ENCODE measurements around the gene SLC9A9. TPM values are rescaled to one million over a fixed set of nuclear protein-coding genes. Genes with fewer than 3 reads are reported as not detected.

Gene SLC9A9
- total and polyA plus RNA-seq, 9 of the 15 experiments (the other 6 are each of a cell fraction or from before 2014, with no cell fraction given), result 0.03 to 0.13 TPM; not detected in 7

DNA sequence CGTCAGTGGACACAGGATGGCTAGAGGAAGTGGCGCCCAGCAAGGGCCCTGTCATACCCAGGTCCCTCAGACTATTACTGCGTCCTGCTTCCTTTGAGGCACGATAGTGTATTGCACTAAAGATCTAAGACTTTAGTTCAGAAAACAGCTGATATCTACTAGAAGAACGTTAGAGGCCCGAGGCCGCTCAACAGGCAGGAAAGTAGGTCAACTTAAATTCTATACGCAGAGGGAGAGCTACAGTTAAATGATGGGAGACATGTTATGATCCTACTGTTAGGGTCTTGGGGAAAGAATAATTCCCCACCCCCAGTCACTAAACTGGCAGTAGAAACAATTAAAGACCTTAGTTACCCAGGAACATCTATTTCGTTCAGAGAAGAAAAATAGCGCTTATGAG lies 410.9 kb downstream of the SLC9A9 start:
- Histone ChIP-seq H3K4me3 (no peak overlapping the region), H3K27ac (ENCODE audit: extremely low read depth, low read depth, low read length) (no peak overlapping the region), H3K36me3 (ENCODE audit: control insufficient read depth, insufficient read depth, low read length) (no peaks in the 10 kb centered on the region), H3K4me2 (ENCODE audit: insufficient read depth, low read length) (no peak overlapping the region), H3K9ac (ENCODE audit: insufficient read depth in 1 of 2, low read depth in 2 of 2, low read length in 2 of 2) (no peak overlapping the region), H3K79me2 (ENCODE audit: control insufficient read depth, insufficient read depth, low read length) (no peaks in the 10 kb centered on the region), H2AFZ (ENCODE audit: low read depth, low read length) (no peak overlapping the region), H3K4me1 (replicated peaks in 1 of 2; ENCODE audit: control insufficient read depth in 2 of 2, insufficient read depth in 2 of 2, low read length in 2 of 2) (no peaks in the 10 kb centered on the region; a peak in 1 of 5 replicates), H4K20me1 (replicated peaks; ENCODE audit: control insufficient read depth, insufficient read depth, low read length) (no peaks in the 10 kb centered on the region), H3K9me3 (replicated peaks; ENCODE audit: control insufficient read depth, insufficient read depth, low read depth, low read length) (no peaks in the 10 kb centered on the region), H3K9me1 (ENCODE audit: control insufficient read depth, insufficient read depth, low read length) (no peaks in the 10 kb centered on the region), H3K27me3 (ENCODE audit: control insufficient read depth in 2 of 2, insufficient read depth in 2 of 2, low read length in 2 of 2) (peaks cover 0 to 6% of the 10 kb centered on the region in 2 experiments; a peak in 1 of 5 replicates)
- CTCF ChIA-PET (ENCODE audit: low intra/inter-chr PET ratio), result no interaction called here
- in situ Hi-C loops (cut with MboI), result no loop called here
- 23% methylated on average over 10 of the region's 10 CpGs for whole genome bisulfite sequencing (ENCODE audit: insufficient coverage, low coverage, missing lambda C conversion rate)
- no peak for DNase-seq (ENCODE audit: extremely low read depth in 1 of 4, low spot score in 3 of 4)
- no peak for ATAC-seq
- POLR2A ChIA-PET, result interaction anchor here (1.0 kb wide), 1 partner anchor 207 kb away, joined by 4 read pairs; no protein-coding TSS in a partner anchor
- FAIRE-seq, result no peak
- no TSS peak for BruUV-seq (replicated peaks)
- intact Hi-C loops (cut with micrococcal nuclease), result no loop called here
- TF ChIP-seq ZNF408 (CRISPR knock-in tag; IDR thresholded peaks at IDR 0.05; ENCODE audit: low read depth) (no peak), CBFA2T3 (IDR thresholded peaks at IDR 0.05) (no peak), MCM7 (IDR thresholded peaks at IDR 0.05) (no peak), ZNF551 (CRISPR knock-in tag; IDR thresholded peaks at IDR 0.05) (no peak), EZH2 (IDR thresholded peaks at IDR 0.05; ENCODE audit: borderline replicate concordance, low read depth, low read length) (no peak), BRD4 (IDR thresholded peaks at IDR 0.05) (no peak), ZKSCAN3 (CRISPR knock-in tag; IDR thresholded peaks at IDR 0.05) (no peak), MAZ (CRISPR knock-in tag; conservative IDR thresholded peaks at IDR 0.05 in 1 of 2, IDR thresholded peaks at IDR 0.05 in 1 of 2) (no peak), ZBTB7A (IDR thresholded peaks at IDR 0.05; ENCODE audit: borderline replicate concordance, control insufficient read depth, low read depth, low read length) (no peak), EP400 (IDR thresholded peaks at IDR 0.05) (no peak)
- TF ChIP-seq, protein P1, sequence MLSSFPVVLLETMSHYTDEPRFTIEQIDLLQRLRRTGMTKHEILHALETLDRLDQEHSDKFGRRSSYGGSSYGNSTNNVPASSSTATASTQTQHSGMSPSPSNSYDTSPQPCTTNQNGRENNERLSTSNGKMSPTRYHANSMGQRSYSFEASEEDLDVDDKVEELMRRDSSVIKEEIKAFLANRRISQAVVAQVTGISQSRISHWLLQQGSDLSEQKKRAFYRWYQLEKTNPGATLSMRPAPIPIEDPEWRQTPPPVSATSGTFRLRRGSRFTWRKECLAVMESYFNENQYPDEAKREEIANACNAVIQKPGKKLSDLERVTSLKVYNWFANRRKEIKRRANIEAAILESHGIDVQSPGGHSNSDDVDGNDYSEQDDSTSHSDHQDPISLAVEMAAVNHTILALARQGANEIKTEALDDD (IDR thresholded peaks at IDR 0.05), result no peak
- TF ChIP-seq, protein P2, sequence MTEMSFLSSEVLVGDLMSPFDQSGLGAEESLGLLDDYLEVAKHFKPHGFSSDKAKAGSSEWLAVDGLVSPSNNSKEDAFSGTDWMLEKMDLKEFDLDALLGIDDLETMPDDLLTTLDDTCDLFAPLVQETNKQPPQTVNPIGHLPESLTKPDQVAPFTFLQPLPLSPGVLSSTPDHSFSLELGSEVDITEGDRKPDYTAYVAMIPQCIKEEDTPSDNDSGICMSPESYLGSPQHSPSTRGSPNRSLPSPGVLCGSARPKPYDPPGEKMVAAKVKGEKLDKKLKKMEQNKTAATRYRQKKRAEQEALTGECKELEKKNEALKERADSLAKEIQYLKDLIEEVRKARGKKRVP (CRISPR knock-in tag; IDR thresholded peaks at IDR 0.05), result no peak
- TF ChIP-seq, protein P3, sequence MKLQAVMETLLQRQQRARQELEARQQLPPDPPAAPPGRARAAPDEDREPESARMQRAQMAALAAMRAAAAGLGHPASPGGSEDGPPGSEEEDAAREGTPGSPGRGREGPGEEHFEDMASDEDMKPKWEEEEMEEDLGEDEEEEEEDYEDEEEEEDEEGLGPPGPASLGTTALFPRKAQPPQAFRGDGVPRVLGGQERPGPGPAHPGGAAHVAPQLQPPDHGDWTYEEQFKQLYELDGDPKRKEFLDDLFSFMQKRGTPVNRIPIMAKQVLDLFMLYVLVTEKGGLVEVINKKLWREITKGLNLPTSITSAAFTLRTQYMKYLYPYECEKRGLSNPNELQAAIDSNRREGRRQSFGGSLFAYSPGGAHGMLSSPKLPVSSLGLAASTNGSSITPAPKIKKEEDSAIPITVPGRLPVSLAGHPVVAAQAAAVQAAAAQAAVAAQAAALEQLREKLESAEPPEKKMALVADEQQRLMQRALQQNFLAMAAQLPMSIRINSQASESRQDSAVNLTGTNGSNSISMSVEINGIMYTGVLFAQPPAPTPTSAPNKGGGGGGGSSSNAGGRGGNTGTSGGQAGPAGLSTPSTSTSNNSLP (IDR thresholded peaks at IDR 0.05; ENCODE audit: borderline replicate concordance, low read depth, low read length), result no peak
- TF ChIP-seq, protein P4, sequence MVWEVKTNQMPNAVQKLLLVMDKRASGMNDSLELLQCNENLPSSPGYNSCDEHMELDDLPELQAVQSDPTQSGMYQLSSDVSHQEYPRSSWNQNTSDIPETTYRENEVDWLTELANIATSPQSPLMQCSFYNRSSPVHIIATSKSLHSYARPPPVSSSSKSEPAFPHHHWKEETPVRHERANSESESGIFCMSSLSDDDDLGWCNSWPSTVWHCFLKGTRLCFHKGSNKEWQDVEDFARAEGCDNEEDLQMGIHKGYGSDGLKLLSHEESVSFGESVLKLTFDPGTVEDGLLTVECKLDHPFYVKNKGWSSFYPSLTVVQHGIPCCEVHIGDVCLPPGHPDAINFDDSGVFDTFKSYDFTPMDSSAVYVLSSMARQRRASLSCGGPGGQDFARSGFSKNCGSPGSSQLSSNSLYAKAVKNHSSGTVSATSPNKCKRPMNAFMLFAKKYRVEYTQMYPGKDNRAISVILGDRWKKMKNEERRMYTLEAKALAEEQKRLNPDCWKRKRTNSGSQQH (CRISPR knock-in tag; IDR thresholded peaks at IDR 0.05), result no peak
